GM12878 (cell line): ENCODE measurements around the gene FAM200B. TPM values are rescaled to one million over a fixed set of nuclear protein-coding genes. Genes with fewer than 3 reads are reported as not detected.

Experiments
- ATAC-seq: fragments of 200-7000 bp; cut with Tn5 transposase; 3 replicates; pipeline ENCODE4 v1.9.1; 2020; ENCODE audit warnings: mild to moderate bottlenecking, moderate library complexity
- BruUV-seq: library from RNA; stranded (reverse); fragments of 400-500 nt; replicated peaks from 2 replicates; lab custom pipeline; 2021; lab: Mats Ljungman, UMichigan
- CTCF ChIA-PET: fragments of 300-600 bp; sonication (Branson Sonifier 250); formaldehyde crosslinking; extraction: SDS; loops from one replicate; lab custom pipeline; 2021; ENCODE audit warnings: inconsistent platforms; lab: Yijun Ruan, JAX
- POLR2A ChIA-PET: fragments of 350-600 bp; formaldehyde crosslinking; extraction: SDS; loops from one replicate; lab custom pipeline; 2021; ENCODE audit warnings: inconsistent platforms; lab: Charles Lee
- RAD21 ChIA-PET: fragments of 300-600 bp; sonication (Branson Sonifier 250); formaldehyde crosslinking; loops from one replicate; lab custom pipeline; 2023; ENCODE audit warnings: antibody characterized with exemption; ENCODE audit not compliant: unreplicated experiment; lab: Charles Lee
- SMC1A ChIA-PET: fragments of 300-600 bp; sonication (Branson Sonifier 250); formaldehyde crosslinking; loops from one replicate; lab custom pipeline; 2023; ENCODE audit not compliant: unreplicated experiment, uncharacterized antibody; lab: Charles Lee
- DNase-seq: peaks from one replicate; pipeline ENCODE4 v3.0.0-alpha.2; 2011; ENCODE audit warnings: low read depth, low spot score
- FAIRE-seq: peaks from 3 replicates; lab custom pipeline; 2011; peaks lifted over from hg19 to GRCh38; lab: Jason Lieb, UNC
- H2AFZ ChIP-seq: 2 replicates; pipeline ENCODE4 v1.6.0; 2011; ENCODE audit warnings: low read depth, low read length, control low read depth; ENCODE audit not compliant: control insufficient read depth
- H3K27ac ChIP-seq: 2 replicates; pipeline ENCODE4 v1.5.1; 2011; ENCODE audit warnings: control low read depth; ENCODE audit not compliant: control insufficient read depth, insufficient read depth
- H3K27me3 ChIP-seq, 2 experiments: replicated peaks in 1 of 2; 2 replicates each; pipeline versions ENCODE4 v1.6.0 to v1.6.1; 2011; ENCODE audit warnings: low read length in 1 of 2; ENCODE audit not compliant: control insufficient read depth in 2 of 2, insufficient read depth in 2 of 2
- H3K36me3 ChIP-seq, 2 experiments: 2 replicates each; pipeline ENCODE4 v1.5.1; 2011; ENCODE audit warnings: low read length in 1 of 2; ENCODE audit not compliant: control insufficient read depth in 2 of 2, insufficient read depth in 2 of 2
- H3K4me1 ChIP-seq: 2 replicates; pipeline ENCODE4 v1.6.1; 2011; ENCODE audit warnings: mild to moderate bottlenecking, low read length, moderate library complexity, mixed read lengths; ENCODE audit not compliant: control insufficient read depth, insufficient read depth
- H3K4me2 ChIP-seq: 2 replicates; pipeline ENCODE4 v1.6.0; 2011; ENCODE audit warnings: control low read depth; ENCODE audit not compliant: control insufficient read depth, insufficient read depth
- H3K4me3 ChIP-seq: fragments of 200-600 bp; sonication (generic); 2 replicates; pipeline ENCODE4 v1.5.1; 2016
- H3K79me2 ChIP-seq: 2 replicates; pipeline ENCODE4 v1.6.0; 2011; ENCODE audit warnings: low read length; ENCODE audit not compliant: control insufficient read depth, insufficient read depth
- H3K9ac ChIP-seq: 2 replicates; pipeline ENCODE4 v1.8.0; 2011; ENCODE audit warnings: low read length, control low read depth, mixed read lengths; ENCODE audit not compliant: control insufficient read depth, insufficient read depth
- H3K9me3 ChIP-seq: replicated peaks from 3 replicates; pipeline ENCODE4 v1.5.1; 2011; ENCODE audit warnings: mild to moderate bottlenecking, low read length; ENCODE audit not compliant: control insufficient read depth, insufficient read depth
- H4K20me1 ChIP-seq: 2 replicates; pipeline ENCODE4 v1.6.0; 2011; ENCODE audit not compliant: control insufficient read depth, insufficient read depth
- CEBPB ChIP-seq, 2 experiments: fragments of 150-350 bp in 1 of 2; IDR thresholded peaks; 2 replicates each; pipeline ENCODE4 v1.6.1; 2012 to 2014; ENCODE audit warnings: low read depth in 2 of 2, low read length in 2 of 2, borderline replicate concordance in 1 of 2, inconsistent platforms in 1 of 2
- IRF4 ChIP-seq: IDR thresholded peaks from 2 replicates; pipeline ENCODE4 v1.6.1; 2011; ENCODE audit warnings: low read depth, low read length
- MTA3 ChIP-seq: IDR thresholded peaks from 2 replicates; pipeline ENCODE4 v1.6.1; 2012; ENCODE audit warnings: low read length, inconsistent platforms, borderline replicate concordance
- MYB ChIP-seq: fragments of 150-350 bp; IDR thresholded peaks from 2 replicates; pipeline ENCODE4 v1.6.1; 2014; ENCODE audit warnings: mild to moderate bottlenecking, low read depth, low read length, borderline replicate concordance
- NR2C1 ChIP-seq: fragments of 450-650 bp; IDR thresholded peaks from 2 replicates; pipeline ENCODE4 v1.6.1; 2017; ENCODE audit warnings: antibody characterized with exemption, mild to moderate bottlenecking, moderate library complexity
- POLR2A ChIP-seq: IDR thresholded peaks from 2 replicates; pipeline ENCODE4 v1.6.1; 2011; ENCODE audit warnings: low read depth, mild to moderate bottlenecking, low read length
- SMAD1 ChIP-seq: fragments of 450-650 bp; IDR thresholded peaks from 2 replicates; pipeline ENCODE4 v1.6.1; 2018; ENCODE audit warnings: mild to moderate bottlenecking, low read depth; ENCODE audit not compliant: partially characterized antibody
- SRF ChIP-seq, 2 experiments: IDR thresholded peaks; 2 replicates each; pipeline ENCODE4 v1.6.1; 2011; ENCODE audit warnings: low read depth in 2 of 2, low read length in 2 of 2, mild to moderate bottlenecking in 1 of 2, moderate library complexity in 1 of 2
- USF1 ChIP-seq: IDR thresholded peaks from 2 replicates; pipeline ENCODE4 v1.6.1; 2011; ENCODE audit warnings: borderline replicate concordance, low read depth, mild to moderate bottlenecking, moderate library complexity, mixed read lengths, low read length; ENCODE audit not compliant: insufficient read depth; ENCODE audit errors: extremely low read length
- ZBTB11 ChIP-seq: fragments of 450-650 bp; formaldehyde crosslinking; IDR thresholded peaks from 2 replicates; pipeline ENCODE4 v1.5.0; 2022; ENCODE audit warnings: mild to moderate bottlenecking, missing genetic modification characterization
- ZNF217 ChIP-seq: fragments of 450-650 bp; IDR thresholded peaks from 2 replicates; pipeline ENCODE4 v1.6.1; 2017; ENCODE audit warnings: antibody characterized with exemption, mild to moderate bottlenecking
- WGBS: methylation state at CpG from one replicate; pipeline ENCODE4 v1.1.6; 2016; ENCODE audit warnings: low lambda C conversion rate; ENCODE audit not compliant: insufficient replicate concordance, insufficient coverage; ENCODE audit errors: missing lambda C conversion rate; 5-methylcytosine and 5-hydroxymethylcytosine counted together
- in situ Hi-C: fragments of 300-500 bp; cut with MboI; formaldehyde crosslinking; loops from 9 replicates; pipeline ENCODE4 v1.14.3; 2018; ENCODE audit warnings: mixed read lengths
- intact Hi-C: fragments of 100-400 bp; cut with micrococcal nuclease; formaldehyde crosslinking; loops from one replicate; pipeline ENCODE4 v1.14.2; 2022; ENCODE audit not compliant: unreplicated experiment
- polyA plus RNA-seq, 11 experiments: library from polyadenylated mRNA; depleted of rRNA in 4 of 11; unstranded in 6 of 11; stranded (reverse) in 5 of 11; fragments of >200 nt; fragmentation: Nextera tagmentation in 4 of 11; fragmentation: Illumina TruSeq in 1 of 11; extraction: Ambion mirVana in 4 of 11; extraction: Trizol in 1 of 11; gene quantifications; 1 replicate in 1 of 11; 2 replicates in 10 of 11; pipeline versions ENCODE4 v1.2.1 to v1.2.3, GENCODE V29; 2011 to 2016; ENCODE audit warnings: inconsistent platforms in 2 of 11, missing spikeins in 2 of 11, low read depth in 1 of 11
- total RNA-seq, 4 experiments: library from RNA; depleted of rRNA in 3 of 4; stranded (reverse); fragments of >200 nt in 3 of 4; fragmentation: Illumina TruSeq in 1 of 4; extraction: Trizol in 1 of 4; gene quantifications; 2 replicates each; pipeline versions ENCODE4 v1.2.1 to v1.2.3, GENCODE V29; 2013 to 2021

FAM200B gene
- total and polyA plus RNA-seq, 10 of the 15 experiments (the other 5 are each of a cell fraction or from before 2014, with no cell fraction given): 13.8 to 48.5 (median 25.5) TPM

- TF ChIP-seq POLR2A (no peak), IRF4 (no peak)
- Histone ChIP-seq H3K4me1 (peaks cover 3% of the 10 kb centered on the region; the same call in 1 of the 2 replicates), H3K4me2 (no peak overlapping the region), H4K20me1 (no peaks in the 10 kb centered on the region), H3K9ac (no peak overlapping the region), H3K79me2 (peaks cover 19% of the 10 kb centered on the region), H3K36me3 (no peaks in the 10 kb centered on the region), H3K27ac (no peak overlapping the region), H3K4me3 (no peak overlapping the region), H3K27me3 (no peaks in the 10 kb centered on the region), H2AFZ (no peak overlapping the region), H3K9me3 (no peaks in the 10 kb centered on the region)
- WGBS: 100% methylated on average over 4 of the region's 4 CpGs
- no peak for ATAC-seq
- RAD21 ChIA-PET: interaction anchor here (1.6 kb wide), 1 partner anchor 20 kb away, joined by 6 read pairs; no protein-coding TSS in a partner anchor
- SMC1A ChIA-PET: no interaction called here
- CTCF ChIA-PET: interaction anchor here (1.0 to 1.6 kb wide), 2 partner anchors 12 to 17 kb away, joined by 3 to 7 read pairs; no protein-coding TSS in a partner anchor
- in situ Hi-C loops (loop anchor here (10.0 kb wide), 1 partner anchor 653 kb away; the partner anchor contains the start of gene CPEB2), intact Hi-C loops (loop anchor here (10.0 kb wide), 2 partner anchors 117 to 1493 kb away; partner anchors contain the start of gene CD38)
- BruUV-seq: no TSS peak
- FAIRE-seq: no peak
- POLR2A ChIA-PET: interaction anchor here (0.7 to 1.6 kb wide), 2 partner anchors 16 to 17 kb away, joined by 3 to 6 read pairs; no protein-coding TSS in a partner anchor
- no peak for DNase-seq
These were observed 23.4 kb upstream of the FAM200B start for GRCh38 chr4:15658136-15658770.

GRCh38 chr4:15658781-15659180, 22.8 kb upstream of the FAM200B start:
- no peak overlapping the region for H2AFZ ChIP-seq
- ChIA-PET POLR2A (interaction anchor here (1.0 kb wide), 1 partner anchor 17 kb away, joined by 6 read pairs; no protein-coding TSS in a partner anchor), RAD21 (no interaction called here), SMC1A (interaction anchor here (1.1 to 1.5 kb wide), 2 partner anchors 8 to 16 kb away, joined by 3 to 4 read pairs; no protein-coding TSS in a partner anchor), CTCF (interaction anchor here (0.5 to 1.0 kb wide), 2 partner anchors 17 to 330 kb away, joined by 3 to 4 read pairs; no protein-coding TSS in a partner anchor)
- H3K9ac ChIP-seq: no peak overlapping the region
- in situ Hi-C loops (loop anchor here (10.0 kb wide), 1 partner anchor 654 kb away; the partner anchor contains the start of gene CPEB2), intact Hi-C loops (loop anchor here (10.0 kb wide), 2 partner anchors 116 to 1494 kb away; partner anchors contain the start of gene CD38)
- ATAC-seq (no peak), DNase-seq (no peak), FAIRE-seq (no peak)
- no peaks in the 10 kb centered on the region for H4K20me1 ChIP-seq
- no peak overlapping the region for H3K4me3 ChIP-seq
- H3K79me2 ChIP-seq: peaks cover 14% of the 10 kb centered on the region
- no peaks in the 10 kb centered on the region for H3K9me3 ChIP-seq
- H3K27me3 ChIP-seq: no peaks in the 10 kb centered on the region
- no peak overlapping the region for H3K4me2 ChIP-seq
- WGBS: 63% methylated on average over 2 of the region's 2 CpGs
- no peaks in the 10 kb centered on the region for H3K36me3 ChIP-seq
- H3K4me1 ChIP-seq: peaks cover 3% of the 10 kb centered on the region; the same call in 1 of the 2 replicates
- no TSS peak for BruUV-seq
- H3K27ac ChIP-seq: no peak overlapping the region
- TF ChIP-seq ZNF217 (no peak), SRF (IDR thresholded peaks at IDR 0.05; ENCODE audit: low read depth in 2 of 2, low read length in 2 of 2) (no peak), ZBTB11 (no peak), NR2C1 (no peak), USF1 (no peak), CEBPB (IDR thresholded peaks at IDR 0.05; ENCODE audit: borderline replicate concordance in 1 of 2, low read depth in 2 of 2, low read length in 2 of 2) (no peak), MYB (no peak), SMAD1 (no peak), MTA3 (no peak)
